ENCODE measurements around the gene GCFC2.

GCFC2 gene

GRCh38 chr2:75622500-75622899 is 88.2 kb downstream of the GCFC2 start:
- no peak for DNase-seq

GRCh38 chr2:75621228-75621627 is 89.5 kb downstream of the GCFC2 start:
- DNase-seq = no peak

GRCh38 chr2:75619956-75620740 is 90.6 kb downstream of the GCFC2 start:
- no peak for DNase-seq

GRCh38 chr2:75616933-75617332 is 93.8 kb downstream of the GCFC2 start:
- DNase-seq = no peak

- DNase-seq = no peak
These were observed 94.3 kb downstream of the GCFC2 start for GRCh38 chr2:75616406-75616805.

- DNase-seq = no peak
These were observed 96.5 kb downstream of the GCFC2 start for GRCh38 chr2:75614162-75614651.

GRCh38 chr2:75612862-75613243 is 97.9 kb downstream of the GCFC2 start:
- DNase-seq = no peak
